Measurements from ENCODE around the gene GAS6.

DNA sequence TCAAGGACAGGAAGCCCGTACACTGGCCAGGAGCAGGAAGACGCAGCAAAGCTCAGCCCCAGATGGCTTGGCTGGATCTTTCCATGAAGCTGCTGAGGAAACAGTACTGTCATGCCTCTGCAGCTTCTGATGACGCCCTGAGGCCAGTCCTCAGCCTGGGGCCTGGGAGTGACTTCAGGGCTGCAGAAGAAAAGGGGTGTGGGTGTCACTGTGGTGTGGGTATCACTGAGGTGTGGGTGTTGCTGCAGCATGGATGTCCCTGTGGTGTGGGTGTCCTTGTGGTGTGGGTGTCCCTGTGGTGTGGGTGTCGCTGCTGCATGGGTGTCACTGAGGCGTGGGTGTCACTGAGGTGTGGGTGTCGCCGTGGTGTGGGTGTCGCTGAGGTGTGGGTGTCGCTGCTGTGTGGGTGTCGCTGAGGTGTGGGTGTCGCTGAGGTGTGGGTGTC, 12.0 kb upstream of the GAS6 start:
- TF ChIP-seq, protein P1, sequence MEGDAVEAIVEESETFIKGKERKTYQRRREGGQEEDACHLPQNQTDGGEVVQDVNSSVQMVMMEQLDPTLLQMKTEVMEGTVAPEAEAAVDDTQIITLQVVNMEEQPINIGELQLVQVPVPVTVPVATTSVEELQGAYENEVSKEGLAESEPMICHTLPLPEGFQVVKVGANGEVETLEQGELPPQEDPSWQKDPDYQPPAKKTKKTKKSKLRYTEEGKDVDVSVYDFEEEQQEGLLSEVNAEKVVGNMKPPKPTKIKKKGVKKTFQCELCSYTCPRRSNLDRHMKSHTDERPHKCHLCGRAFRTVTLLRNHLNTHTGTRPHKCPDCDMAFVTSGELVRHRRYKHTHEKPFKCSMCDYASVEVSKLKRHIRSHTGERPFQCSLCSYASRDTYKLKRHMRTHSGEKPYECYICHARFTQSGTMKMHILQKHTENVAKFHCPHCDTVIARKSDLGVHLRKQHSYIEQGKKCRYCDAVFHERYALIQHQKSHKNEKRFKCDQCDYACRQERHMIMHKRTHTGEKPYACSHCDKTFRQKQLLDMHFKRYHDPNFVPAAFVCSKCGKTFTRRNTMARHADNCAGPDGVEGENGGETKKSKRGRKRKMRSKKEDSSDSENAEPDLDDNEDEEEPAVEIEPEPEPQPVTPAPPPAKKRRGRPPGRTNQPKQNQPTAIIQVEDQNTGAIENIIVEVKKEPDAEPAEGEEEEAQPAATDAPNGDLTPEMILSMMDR (IDR thresholded peaks at IDR 0.05), result no peak
- TF ChIP-seq POLR2A (IDR thresholded peaks at IDR 0.05), result no peak
